Measurements from ENCODE around the gene EFL1.

The EFL1 gene

DNA sequence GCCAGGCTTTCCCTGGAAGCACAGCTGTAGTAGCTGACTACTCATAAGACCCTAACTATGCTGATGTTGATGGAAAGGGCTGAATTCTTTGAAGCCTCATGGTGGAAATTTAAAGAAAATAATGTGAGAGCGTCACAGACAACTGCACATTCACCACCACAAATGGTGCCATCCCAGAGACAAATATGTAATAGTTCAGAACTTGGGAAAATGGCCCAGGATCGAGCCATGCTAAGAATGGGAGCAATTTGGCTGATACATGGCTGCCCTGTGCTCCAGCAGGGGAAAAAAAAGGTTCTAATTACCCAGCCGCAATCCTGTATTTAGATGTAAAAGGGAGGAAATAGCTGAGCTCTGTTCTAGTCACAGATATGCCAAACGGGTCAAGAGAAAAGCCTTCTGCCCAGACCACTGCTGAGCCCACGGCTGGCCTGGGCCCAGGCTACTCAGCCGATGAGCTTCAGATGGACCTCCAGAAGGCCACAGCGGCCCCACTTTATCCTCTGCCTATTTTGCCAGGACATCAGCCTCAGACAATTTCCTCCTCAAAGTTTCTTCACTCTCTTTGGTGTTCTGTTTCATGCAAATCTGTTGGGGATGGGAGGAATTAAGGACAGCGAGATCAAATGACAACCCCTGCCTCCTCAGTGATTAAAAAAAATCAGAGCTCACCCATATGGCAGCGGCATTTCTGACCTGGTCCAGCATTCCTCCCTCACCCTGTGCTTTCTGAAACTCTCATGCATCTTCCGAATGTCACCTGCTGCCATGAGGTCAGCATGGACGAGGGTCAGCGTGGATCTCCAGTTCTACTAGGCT is 162.2 kb downstream of the EFL1 start:
- Histone ChIP-seq H3K27ac (no peak overlapping the region), H3K27me3 (no peaks in the 10 kb centered on the region), H3K9me3 (no peaks in the 10 kb centered on the region), H3K4me3 (ENCODE audit: low read depth in 1 of 2, low read length in 1 of 2) (no peak overlapping the region), H3K36me3 (no peaks in the 10 kb centered on the region), H3K4me1 (ENCODE audit: control insufficient read depth in 1 of 2, insufficient read depth in 1 of 2, low read depth in 1 of 2, low read length in 1 of 2) (no peaks in the 10 kb centered on the region)
- TF ChIP-seq, protein P1, sequence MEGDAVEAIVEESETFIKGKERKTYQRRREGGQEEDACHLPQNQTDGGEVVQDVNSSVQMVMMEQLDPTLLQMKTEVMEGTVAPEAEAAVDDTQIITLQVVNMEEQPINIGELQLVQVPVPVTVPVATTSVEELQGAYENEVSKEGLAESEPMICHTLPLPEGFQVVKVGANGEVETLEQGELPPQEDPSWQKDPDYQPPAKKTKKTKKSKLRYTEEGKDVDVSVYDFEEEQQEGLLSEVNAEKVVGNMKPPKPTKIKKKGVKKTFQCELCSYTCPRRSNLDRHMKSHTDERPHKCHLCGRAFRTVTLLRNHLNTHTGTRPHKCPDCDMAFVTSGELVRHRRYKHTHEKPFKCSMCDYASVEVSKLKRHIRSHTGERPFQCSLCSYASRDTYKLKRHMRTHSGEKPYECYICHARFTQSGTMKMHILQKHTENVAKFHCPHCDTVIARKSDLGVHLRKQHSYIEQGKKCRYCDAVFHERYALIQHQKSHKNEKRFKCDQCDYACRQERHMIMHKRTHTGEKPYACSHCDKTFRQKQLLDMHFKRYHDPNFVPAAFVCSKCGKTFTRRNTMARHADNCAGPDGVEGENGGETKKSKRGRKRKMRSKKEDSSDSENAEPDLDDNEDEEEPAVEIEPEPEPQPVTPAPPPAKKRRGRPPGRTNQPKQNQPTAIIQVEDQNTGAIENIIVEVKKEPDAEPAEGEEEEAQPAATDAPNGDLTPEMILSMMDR (IDR thresholded peaks at IDR 0.05): no peak

DNA sequence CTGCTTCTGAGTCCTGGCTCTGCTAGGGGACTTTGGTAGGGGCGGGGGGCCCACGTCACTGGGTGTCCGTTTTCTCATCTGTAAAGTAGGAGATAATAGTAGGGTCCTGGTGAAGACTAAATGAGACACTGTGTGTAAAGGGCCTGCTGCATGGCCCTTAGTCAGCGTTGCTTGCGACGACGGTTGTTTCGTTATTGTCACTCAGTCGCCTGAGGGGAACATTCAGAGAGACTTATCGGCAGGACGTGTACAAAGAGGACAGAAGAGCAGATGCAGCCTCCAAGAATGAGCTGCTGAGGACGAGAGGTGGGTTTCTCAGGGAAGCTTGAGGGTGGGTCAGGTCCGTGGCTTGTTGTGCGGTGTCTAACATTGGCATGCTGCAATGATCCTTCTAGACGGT is 163.9 kb downstream of the EFL1 start:
- H3K9me3 ChIP-seq: no peaks in the 10 kb centered on the region
- TF ChIP-seq, protein P1 (IDR thresholded peaks at IDR 0.05): no peak
- no peaks in the 10 kb centered on the region for H3K27me3 ChIP-seq
- no peaks in the 10 kb centered on the region for H3K4me1 ChIP-seq (ENCODE audit: control insufficient read depth in 1 of 2, insufficient read depth in 1 of 2, low read depth in 1 of 2, low read length in 1 of 2)
- no peaks in the 10 kb centered on the region for H3K36me3 ChIP-seq
- no peak overlapping the region for H3K27ac ChIP-seq
- H3K4me3 ChIP-seq (ENCODE audit: low read depth in 1 of 2, low read length in 1 of 2): no peak overlapping the region

DNA sequence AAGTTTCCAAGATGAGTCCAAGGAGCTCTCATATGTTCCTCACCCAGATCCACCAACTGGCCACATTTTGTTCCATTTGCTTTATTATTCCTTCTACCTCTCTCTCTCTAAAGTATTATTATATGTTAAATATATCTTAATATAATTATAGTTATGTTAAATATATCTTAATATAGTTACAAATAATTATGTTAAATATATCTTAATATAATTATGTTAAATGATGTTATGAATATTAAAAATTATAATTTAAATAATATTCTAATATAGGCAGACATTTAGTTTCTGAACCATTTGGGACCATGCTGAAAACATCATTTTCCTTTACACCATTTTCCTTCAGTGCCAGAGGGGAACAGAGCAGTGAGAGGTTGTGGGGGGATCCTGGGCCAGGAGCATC is 166.7 kb downstream of the EFL1 start:
- TF ChIP-seq, protein P1 (IDR thresholded peaks at IDR 0.05): no peak
- H3K27me3 ChIP-seq: no peaks in the 10 kb centered on the region

DNA sequence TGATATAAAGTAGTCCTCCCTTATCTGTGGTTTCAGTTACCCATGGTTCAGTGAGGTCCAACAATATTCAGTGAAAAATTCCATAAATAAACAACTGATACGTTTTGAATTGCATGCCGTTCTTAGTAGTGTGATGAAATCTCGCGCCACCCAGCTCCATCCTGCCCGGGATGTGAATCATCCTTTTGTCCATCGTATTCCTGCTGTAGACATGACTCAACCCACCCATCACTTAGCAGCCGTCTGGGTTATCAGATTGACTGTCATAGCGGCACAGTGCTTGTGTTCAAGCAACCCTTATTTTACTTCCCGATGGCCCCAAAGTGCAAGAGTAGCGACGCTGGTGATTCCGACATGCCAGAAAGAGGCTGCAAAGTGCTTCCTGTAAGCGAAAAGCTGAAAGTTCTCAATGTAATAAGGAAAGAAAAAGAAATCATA is 168.7 kb downstream of the EFL1 start:
- TF ChIP-seq, protein P1 (IDR thresholded peaks at IDR 0.05): no peak
- no peaks in the 10 kb centered on the region for H3K36me3 ChIP-seq
- H3K4me1 ChIP-seq (ENCODE audit: control insufficient read depth in 1 of 2, insufficient read depth in 1 of 2, low read depth in 1 of 2, low read length in 1 of 2): no peaks in the 10 kb centered on the region
- H3K27me3 ChIP-seq: no peaks in the 10 kb centered on the region
- H3K4me3 ChIP-seq (ENCODE audit: low read depth in 1 of 2, low read length in 1 of 2): no peak overlapping the region
- H3K27ac ChIP-seq: no peak overlapping the region
- no peaks in the 10 kb centered on the region for H3K9me3 ChIP-seq

More for the DNA sequence above, 166.7 kb downstream of the EFL1 start:
- H3K4me3 ChIP-seq (ENCODE audit: low read depth in 1 of 2, low read length in 1 of 2): no peak overlapping the region
- no peak overlapping the region for H3K27ac ChIP-seq
- no peaks in the 10 kb centered on the region for H3K9me3 ChIP-seq
- H3K4me1 ChIP-seq (ENCODE audit: control insufficient read depth in 1 of 2, insufficient read depth in 1 of 2, low read depth in 1 of 2, low read length in 1 of 2): no peaks in the 10 kb centered on the region
- no peaks in the 10 kb centered on the region for H3K36me3 ChIP-seq

DNA sequence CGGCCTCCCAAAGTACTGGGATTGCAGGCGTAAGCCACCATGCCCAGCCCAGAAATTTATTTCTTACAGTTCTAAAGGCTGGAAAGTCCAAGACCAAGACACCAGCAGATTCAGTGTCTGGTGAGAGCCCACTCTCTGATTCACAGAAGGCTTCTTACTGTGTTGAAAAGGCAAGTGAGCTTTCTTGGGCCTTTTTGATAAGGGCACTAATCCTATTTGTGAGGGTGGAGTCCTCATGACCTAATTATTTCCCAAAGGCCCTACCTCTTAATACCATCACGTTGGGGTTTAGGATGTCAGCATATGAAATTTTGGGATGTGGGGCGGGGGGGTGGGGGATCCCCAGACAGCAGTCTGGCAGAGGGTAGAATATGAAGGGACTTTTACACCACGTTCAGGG is 169.2 kb downstream of the EFL1 start:
- Histone ChIP-seq H3K36me3 (no peaks in the 10 kb centered on the region), H3K27me3 (no peaks in the 10 kb centered on the region), H3K9me3 (no peaks in the 10 kb centered on the region), H3K27ac (no peak overlapping the region), H3K4me1 (ENCODE audit: control insufficient read depth in 1 of 2, insufficient read depth in 1 of 2, low read depth in 1 of 2, low read length in 1 of 2) (no peaks in the 10 kb centered on the region), H3K4me3 (ENCODE audit: low read depth in 1 of 2, low read length in 1 of 2) (no peak overlapping the region)
- TF ChIP-seq, protein P1 (IDR thresholded peaks at IDR 0.05): no peak

All from neutrophil (primary cell).